Tibial nerve (tissue), 4 donors: ENCODE data around the gene NUP98.
"Not testable (repeated sequence)": the region's sequence is repeated elsewhere in the genome, so short reads cannot be mapped to it uniquely, and the experiment has no call there.

Source experiments
- CTCF ChIP-seq, 5 experiments: fragments of 200-600 bp in 3 of 5; fragments of 450-650 bp in 2 of 5; sonication (generic) in 3 of 5; IDR thresholded peaks; one replicate each; pipeline ENCODE4 v1.5.1; 2016 to 2019; ENCODE audit warnings: antibody characterized with exemption in 5 of 5, mild to moderate bottlenecking in 3 of 5, moderate library complexity in 2 of 5
- EP300 ChIP-seq, 2 donors: sonication (generic); formaldehyde crosslinking; IDR thresholded peaks; one replicate each; pipeline ENCODE4 v1.6.1; 2017; ENCODE audit warnings: antibody characterized with exemption in 2 of 2, mild to moderate bottlenecking in 1 of 2
- POLR2A ChIP-seq, 2 donors: fragments of 450-650 bp; IDR thresholded peaks; one replicate each; pipeline ENCODE4 v1.6.1; 2017; ENCODE audit warnings: antibody characterized with exemption in 2 of 2, mild to moderate bottlenecking in 2 of 2, moderate library complexity in 2 of 2

GRCh38 chr11:3766836-3767235 lies 30.5 kb downstream of the NUP98 start:
- TF ChIP-seq CTCF, POLR2A, EP300 (IDR thresholded peaks at IDR 0.05): not testable (repeated sequence)
